Astrocyte of the cerebellum (primary cell): ENCODE results near the gene VRK1.

Experiments
- DNase-seq: peaks from one replicate; pipeline ENCODE4 v3.0.0-alpha.2; 2011; ENCODE audit warnings: low read depth
- H3K4me3 ChIP-seq: 2 replicates; pipeline ENCODE4 v1.5.1; 2011; ENCODE audit warnings: mild to moderate bottlenecking, low read depth, low read length, moderate library complexity
- in situ Hi-C: cut with HindIII; loops from 2 replicates; pipeline ENCODE4 v1.10.0; 2017; ENCODE audit warnings: low sequenced_read_pairs
- TF ChIP-seq, protein P1 (sequence below): IDR thresholded peaks from 2 replicates; pipeline ENCODE4 v1.5.1; 2012; ENCODE audit warnings: low read length, low read depth, moderate library complexity, mild to moderate bottlenecking; ENCODE audit errors: missing control alignments

Gene VRK1

DNA sequence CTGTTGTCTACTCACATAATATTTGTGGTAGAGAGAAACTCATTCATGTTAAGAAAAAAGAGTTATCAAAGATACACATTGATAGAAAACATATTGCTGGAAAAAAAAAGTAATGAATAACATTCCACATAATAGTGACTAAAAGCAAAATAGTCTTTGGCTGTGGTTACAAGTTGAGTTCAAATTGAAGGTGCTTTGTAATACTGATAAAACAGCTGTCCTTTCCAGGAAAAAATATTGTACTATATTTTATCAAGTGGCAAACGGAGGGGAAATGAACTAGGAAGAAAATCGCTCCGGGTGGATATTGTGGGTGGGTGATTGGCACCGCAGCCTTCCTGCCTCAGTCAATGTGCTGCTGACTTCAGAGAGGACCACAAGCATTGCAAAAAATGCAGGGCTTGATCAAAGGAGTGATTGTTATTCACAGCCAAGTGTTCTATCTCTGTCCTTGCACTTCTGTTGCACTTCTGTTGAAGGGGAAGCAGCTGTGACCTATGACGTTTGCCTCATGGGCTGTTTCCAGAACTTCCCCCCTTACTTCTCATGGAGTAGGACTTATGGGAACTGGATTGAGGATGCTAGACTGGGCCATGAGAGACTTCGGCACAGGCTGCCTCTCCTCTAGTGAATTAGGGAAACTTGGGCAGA is 114.4 kb downstream of the VRK1 start:
- in situ Hi-C loops: no loop called here
- H3K4me3 ChIP-seq: no peak overlapping the region
- TF ChIP-seq, protein P1, sequence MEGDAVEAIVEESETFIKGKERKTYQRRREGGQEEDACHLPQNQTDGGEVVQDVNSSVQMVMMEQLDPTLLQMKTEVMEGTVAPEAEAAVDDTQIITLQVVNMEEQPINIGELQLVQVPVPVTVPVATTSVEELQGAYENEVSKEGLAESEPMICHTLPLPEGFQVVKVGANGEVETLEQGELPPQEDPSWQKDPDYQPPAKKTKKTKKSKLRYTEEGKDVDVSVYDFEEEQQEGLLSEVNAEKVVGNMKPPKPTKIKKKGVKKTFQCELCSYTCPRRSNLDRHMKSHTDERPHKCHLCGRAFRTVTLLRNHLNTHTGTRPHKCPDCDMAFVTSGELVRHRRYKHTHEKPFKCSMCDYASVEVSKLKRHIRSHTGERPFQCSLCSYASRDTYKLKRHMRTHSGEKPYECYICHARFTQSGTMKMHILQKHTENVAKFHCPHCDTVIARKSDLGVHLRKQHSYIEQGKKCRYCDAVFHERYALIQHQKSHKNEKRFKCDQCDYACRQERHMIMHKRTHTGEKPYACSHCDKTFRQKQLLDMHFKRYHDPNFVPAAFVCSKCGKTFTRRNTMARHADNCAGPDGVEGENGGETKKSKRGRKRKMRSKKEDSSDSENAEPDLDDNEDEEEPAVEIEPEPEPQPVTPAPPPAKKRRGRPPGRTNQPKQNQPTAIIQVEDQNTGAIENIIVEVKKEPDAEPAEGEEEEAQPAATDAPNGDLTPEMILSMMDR: no peak
- DNase-seq: no peak

DNA sequence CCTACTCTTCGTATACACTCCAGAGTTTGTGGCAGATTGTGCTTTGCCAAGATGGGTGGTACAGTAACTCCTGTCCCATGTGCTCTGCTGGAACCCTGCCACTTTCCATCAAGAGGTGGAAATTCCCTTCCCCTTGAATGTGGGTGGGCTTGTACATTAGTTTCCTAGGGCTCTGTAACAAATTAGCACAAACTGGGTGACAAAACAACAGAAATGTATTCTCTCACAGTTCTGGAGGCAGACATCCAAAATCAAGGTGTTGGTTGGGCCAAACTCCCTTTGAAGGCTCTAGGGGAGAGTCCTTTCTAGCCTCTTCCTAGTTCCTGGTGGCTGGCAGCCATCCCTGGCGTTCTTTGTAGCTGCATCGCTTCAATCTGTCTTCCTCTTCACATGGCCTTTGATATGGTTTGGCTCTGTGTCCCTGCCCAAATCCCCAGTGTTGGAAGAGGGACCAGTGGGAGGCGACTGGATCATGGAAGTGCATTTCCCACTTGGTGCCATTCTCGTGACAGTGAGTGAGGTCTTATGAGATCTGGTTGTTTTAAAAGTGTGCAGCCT is 117.5 kb downstream of the VRK1 start:
- no peak for DNase-seq
- TF ChIP-seq, protein P1: no peak
- in situ Hi-C loops: no loop called here
- H3K4me3 ChIP-seq: no peak overlapping the region

DNA sequence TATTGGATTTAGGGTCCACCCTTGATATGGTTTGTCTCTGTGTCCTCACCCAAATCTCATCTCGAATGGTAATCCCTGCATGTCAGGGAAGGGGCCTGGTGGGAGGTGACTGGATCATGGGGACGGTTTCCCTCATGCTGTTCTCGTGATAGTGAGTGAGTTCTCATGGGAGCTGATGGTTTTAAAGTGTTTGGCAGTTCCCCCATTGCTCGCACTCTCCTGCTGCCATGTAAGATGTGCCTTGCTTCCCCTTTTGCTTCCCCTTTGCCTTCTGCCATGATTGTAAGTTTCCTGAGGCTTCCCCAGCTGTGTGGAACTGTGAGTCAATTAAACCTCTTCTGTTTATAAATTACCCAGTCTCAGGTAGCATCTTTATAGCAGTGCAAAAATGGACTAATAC is 118.3 kb downstream of the VRK1 start:
- no peak for DNase-seq
- no peak overlapping the region for H3K4me3 ChIP-seq
- TF ChIP-seq, protein P1: no peak
- in situ Hi-C loops: no loop called here

DNA sequence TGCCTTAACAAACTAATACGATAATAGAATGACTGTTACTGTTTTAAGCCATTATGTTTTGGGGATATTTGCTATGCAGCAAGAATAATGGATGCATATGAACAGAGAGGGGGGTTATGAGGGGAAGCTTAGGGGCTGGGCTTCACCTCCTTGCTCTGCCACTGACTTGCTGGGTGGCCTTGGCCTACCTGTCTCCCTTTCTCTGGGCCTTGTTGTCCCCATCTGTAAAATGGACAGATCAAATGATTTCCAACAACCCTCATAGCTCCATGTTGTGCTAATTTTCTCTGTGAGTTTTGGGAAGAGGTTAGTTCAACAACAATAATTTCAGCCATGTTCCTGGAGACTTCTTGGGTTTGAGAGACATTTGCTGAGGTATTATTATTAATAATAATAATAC is 119.6 kb downstream of the VRK1 start:
- DNase-seq: no peak
- in situ Hi-C loops: no loop called here
- H3K4me3 ChIP-seq: no peak overlapping the region
- TF ChIP-seq, protein P1: no peak

DNA sequence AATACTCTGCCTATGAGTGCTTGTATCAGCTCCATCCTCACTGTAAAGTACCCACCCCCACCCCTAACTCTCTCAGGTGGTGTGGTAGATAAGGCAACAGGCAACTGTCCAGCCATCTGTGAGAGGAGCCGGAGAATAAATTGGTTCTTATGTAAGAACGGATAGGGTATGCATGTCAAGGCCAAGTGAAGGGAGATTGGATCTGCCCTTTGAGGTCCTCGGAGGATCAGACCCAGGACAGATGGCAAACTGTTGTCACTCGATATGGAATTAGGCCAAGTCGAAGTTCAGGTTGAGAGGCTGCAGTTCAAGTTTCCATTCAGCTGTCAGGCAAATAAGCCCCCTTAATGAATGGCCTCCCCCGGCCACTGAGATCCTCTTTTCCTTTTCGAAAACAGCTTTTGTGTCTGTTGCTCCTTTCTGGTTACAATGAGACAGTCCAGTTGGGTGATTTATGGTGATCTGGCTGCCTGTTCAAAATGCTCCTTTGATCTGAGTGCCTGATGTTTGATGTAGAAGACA is 120.3 kb downstream of the VRK1 start:
- in situ Hi-C loops: no loop called here
- DNase-seq: no peak
- TF ChIP-seq, protein P1: no peak

DNA sequence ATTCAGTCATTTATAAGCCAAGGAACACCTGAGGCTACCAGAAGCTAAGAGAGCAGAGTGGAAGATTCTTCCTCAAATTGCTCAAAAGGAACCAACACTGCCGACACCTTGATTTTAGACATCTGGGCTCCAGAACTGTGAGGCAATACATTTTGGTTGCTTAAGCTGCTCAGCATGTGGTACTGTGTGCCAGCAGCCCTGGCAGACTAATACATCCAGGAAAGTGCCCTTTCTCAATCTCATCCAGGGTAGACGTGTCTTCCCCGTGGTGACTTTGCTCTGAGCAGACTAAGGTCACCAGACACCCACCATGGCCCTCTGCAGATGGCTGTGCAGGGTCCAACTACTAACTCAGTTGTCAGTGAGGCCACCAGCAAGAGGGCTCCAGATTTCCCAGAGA is 122.8 kb downstream of the VRK1 start:
- TF ChIP-seq, protein P1: no peak
- no peak for DNase-seq
- H3K4me3 ChIP-seq: no peak overlapping the region
- in situ Hi-C loops: no loop called here

More for the DNA sequence above, 120.3 kb downstream of the VRK1 start:
- no peak overlapping the region for H3K4me3 ChIP-seq
